NCI-H510A treated with DMSO at 0.1 percent for 48 hours (cell line): ENCODE measurements around the gene KIF12.
A peak's percentile ranks its signal among the peaks of the same experiment; 100 is the strongest.
"Not testable (repeated sequence)": the region's sequence is repeated elsewhere in the genome, so short reads cannot be mapped to it uniquely, and the experiment has no call there.

Experiments
- DNase-seq: peaks from one replicate; lab custom pipeline; 2025; lab: John Stamatoyannopoulos, UW

Gene KIF12

DNA sequence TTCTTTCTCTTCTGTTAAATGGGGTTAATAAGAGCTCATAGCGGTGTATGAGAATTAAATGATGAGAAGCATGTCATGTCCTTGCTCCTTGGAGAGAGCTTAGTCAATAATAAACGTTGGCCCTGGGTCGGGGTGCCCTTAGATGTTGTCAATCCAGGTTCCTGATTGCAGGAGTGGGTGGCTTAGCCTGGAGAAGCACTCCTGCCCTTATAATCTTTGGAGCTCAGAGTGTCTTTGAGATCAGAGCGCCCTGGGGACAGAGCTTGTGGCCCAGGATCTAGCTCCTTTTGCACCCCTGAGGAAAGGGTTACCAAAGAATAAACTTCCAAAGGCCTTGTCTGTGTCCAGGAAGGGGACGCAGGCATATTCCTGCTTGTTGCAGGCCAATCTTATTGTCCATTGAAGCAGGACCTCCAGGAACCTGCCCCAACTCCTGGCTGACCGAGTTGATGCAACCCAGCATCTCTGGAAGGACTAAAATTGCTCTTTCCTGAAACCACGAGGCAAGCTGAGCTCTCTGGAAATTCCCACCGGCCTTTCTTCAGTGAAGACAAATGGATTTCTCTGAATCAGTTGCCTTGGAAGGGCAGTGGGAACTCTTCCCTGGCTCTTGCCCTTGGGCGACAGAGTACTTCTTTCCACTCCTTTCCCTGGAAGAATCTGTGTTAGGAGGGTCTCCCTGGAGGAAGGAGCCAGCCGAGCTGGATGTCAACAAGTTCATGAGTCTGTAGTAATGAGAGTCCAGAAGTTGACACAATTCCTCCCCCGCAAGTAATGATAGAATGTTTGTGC lies 14.6 kb downstream of the KIF12 start:
- DNase-seq: no peak

DNA sequence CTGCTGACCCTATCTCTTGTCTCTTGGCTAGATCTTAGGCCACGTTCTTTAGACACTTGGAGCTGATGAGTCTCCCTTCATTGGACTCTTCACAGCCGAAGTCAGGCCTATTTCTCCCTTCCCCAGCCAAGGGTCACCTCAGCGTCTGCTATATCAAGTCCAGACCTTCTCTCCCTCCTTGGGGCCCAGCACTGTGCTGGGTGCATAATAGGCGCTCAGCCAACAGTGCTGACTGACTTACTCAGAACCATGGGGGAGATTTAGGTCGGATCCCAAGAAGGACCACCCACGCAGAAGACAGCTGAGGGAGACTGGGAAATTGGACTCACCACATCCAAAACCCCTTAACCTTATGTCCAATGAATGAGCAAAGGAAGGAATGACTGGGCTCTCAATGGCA lies 15.4 kb downstream of the KIF12 start:
- DNase-seq: no peak

GRCh38 chr9:114082763-114083412 lies 16.2 kb downstream of the KIF12 start:
- DNase-seq: not testable (repeated sequence)

- DNase-seq: peak; percentile 88
These were observed 16.9 kb downstream of the KIF12 start for GRCh38 chr9:114082017-114082762.

GRCh38 chr9:114081441-114082016 lies 17.6 kb downstream of the KIF12 start:
- DNase-seq: no peak

DNA sequence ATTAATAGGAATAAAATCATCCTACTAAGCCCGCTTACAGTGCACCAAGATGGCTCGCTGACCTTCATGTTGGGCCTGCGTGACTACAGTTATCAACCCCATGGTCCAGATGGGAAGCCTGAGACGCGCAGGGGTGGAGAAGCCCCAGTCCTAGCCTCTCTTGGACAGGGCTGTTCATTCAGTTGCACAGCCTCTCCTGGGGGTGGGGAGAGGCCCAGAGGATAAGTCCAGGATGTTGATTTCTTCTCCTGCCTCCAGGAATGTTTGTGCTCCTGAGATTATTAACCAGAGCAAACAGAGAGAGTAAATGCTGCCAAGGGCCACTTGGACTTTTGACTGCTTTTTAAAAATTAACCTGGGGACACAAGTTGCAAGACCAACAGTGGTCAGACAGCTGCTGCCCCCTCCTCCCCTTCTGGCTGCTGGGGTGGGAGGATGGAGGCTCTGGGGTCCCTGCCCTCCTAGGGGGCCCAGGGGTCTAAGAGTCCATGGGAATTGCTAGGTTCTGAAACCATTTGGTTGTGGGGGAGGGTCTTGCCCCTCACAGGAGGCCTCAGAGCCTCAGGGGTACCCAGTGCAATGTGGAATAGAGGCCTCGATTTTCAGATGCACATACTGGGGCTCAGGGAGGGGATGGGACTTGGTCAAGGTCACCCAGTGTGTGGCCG lies 18.2 kb downstream of the KIF12 start:
- no peak for DNase-seq

- no peak for DNase-seq
These were observed 18.8 kb downstream of the KIF12 start for GRCh38 chr9:114080195-114080772.

DNA sequence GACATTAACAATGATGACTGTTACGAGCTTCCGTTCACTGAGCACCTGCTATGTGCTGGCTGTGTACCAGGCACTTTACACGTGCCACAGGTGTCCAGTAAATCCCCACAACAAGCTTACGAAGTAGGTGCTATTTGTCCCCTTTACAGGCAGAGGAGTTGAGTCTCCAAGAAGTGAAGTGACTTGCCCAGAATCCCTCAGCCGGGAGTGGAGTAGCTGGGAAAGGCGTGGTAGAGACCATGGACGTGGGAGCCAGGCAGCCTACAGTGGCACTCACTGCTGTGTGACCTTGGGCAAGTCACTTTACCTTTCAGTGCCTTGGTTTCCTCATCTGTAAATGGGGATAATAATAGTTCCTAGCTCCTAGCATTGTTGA lies 20.3 kb downstream of the KIF12 start:
- no peak for DNase-seq

DNA sequence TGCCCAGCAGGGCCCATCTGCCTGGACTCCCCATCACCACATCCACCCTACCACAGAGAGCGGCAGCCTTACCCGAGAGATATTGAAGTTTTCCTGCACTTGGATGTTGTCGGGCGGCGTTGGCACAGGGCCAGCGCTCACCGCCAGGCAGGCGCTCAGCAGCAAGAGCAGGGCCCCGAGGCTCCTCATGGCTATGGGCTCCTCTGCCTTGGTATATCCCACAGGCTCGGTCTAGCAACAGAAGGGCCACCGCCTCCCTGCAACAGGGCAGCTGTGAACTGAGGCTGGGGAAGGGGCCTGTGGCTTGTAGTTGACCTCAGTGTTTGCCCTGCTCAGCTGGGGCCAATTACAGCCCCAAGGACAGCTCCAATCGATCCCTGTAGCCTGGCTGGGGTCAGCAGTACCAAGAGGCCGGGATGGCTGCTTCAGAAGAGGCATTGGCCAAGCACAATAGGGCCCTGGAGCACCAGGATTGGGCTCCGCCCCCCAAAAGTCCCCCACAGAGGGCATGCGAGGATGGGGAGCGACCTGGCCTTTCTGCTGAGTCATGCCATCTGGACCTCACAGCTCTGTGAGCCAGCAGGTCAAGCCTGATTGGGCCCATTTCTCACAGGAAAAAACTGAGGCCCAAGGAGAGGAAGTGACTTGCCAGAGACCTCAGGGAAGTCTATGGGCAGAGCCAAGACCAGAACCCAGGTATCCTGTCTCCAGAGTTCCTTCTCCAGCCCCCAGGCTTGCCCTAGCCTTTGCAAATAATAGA lies 20.9 kb downstream of the KIF12 start, which contains the start of gene AMBP:
Gene AMBP (minus strand): TSS at position 280 of the 760 bp plus-strand sequence. CDS start 91 bp downstream, at position 189.
- DNase-seq: peak; percentile 25

DNA sequence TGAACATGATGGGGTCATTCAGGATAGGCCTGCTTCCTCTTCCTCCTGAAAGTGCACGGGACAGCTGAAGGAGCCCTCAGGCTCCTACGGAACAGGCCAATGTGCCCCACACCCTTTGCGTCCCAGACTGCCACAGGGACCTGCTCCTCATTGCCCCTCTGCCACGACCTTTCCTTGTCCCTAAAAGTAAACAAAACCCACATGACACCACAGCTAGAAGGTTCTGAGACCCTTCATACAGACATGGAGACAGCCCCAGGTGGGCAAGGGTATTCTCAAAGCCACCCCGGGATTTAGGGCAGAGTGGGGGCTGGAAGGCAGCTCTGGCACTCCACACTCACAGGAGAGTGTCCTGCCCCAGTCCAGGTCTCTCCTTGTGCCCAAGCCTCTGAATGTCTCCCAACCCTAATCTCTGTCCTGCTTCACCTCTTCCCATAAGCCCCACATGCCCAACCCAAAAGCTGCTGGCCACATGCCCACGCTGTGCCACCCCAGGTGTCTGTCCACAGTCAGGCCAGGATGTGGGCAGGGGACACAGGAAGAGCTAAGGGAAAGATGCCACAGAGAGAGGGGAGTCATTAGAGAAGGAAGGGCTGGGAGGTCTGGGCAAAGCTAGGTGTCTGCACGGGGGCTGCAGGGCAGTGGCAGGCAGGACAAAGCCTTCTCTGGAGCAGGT lies 21.8 kb downstream of the KIF12 start:
- no peak for DNase-seq

DNA sequence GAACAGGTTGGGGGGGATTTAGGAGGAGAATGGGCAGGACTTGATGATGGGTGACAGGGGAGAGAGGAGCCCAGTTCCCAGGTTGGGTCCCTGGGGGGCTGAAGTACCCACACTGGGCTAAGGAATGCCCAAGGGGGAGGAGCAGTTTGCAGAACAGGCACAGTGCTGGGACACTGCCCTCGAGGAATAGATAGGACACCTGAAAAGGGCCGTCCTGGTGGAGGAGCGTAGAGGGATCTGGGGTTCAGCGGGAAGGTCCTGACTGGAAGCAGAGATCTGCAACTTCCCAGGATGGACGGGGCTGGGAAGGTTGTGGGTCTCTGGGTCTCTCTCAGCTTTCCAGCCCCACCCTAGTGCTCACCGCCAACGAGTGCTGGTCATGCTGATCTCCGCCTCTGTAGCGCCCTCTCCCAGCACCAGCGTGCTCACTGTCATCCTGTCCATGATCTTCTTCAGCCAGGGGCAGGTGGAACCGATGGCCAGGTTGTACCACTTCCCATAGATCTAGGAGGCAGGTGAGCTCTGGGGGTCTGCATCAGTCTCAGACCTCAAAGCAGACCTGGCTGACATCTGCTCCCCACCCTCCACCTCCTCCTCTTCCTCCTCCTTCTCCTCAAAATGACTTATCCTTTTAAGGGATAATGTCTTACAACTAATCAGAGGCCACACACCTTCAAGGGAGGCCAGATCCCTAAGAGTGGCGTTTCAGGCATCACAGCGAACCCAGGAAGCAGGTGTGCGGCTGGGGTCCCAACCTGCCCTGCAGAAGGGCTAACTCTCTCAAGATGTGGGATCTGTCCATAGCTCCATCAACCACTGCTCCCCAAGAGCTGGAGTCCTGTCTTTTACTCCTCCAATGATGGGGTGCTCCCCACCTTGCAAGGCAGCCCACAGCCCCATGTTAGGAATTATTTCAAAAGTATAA lies 22.6 kb downstream of the KIF12 start:
- DNase-seq: no peak

- no peak for DNase-seq
These were observed 23.5 kb downstream of the KIF12 start for GRCh38 chr9:114075602-114076001.

GRCh38 chr9:114072184-114073140 lies 26.6 kb downstream of the KIF12 start:
- peak; percentile 55 for DNase-seq

- DNase-seq: no peak
These were observed 27.8 kb downstream of the KIF12 start for GRCh38 chr9:114071197-114071795.

DNA sequence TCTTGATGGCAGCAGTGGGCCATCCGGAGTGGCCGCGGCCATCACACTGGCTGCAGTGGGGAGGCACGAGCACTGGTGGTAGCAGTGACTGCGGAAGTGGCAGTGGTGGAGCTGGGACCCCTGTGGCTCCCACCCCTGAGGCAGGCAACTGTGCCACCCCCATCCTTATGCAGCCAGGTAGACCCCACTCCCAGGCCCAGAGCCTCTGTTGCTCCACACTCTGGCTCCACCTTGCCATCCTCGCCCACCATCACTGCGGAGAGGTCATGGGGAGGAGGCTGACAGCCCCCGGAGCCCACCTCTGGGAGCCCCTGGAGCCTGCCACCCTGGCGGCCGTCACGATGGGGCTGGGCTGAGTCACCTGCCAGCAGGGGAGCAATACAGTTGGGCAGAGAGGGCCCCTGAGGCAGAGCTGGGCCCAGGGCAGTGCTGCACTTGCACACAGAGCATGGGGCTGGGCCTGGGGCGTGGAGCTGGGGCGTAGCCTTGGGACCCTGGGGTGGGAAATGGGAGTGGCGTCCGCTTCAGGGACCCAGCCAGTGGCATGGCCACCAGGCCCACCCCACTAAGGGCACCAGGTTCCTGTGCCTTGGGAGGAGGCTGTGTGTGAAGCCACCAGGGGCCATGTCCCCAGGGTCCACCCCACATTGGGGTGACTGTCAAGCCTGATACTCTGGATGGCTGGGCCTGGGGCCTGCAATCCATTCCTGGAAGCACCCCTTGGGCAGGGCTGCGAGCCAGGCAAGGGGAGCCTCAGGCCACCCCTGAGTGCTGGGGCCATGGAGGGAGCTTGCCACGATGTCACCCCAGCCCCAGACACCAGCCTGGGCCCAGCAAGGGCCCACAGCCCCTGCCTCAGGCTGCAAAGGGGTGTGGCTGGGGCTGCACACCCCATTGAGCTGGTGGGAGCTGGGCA lies 28.6 kb downstream of the KIF12 start:
- no peak for DNase-seq

- no peak for DNase-seq
These were observed 29.5 kb downstream of the KIF12 start for GRCh38 chr9:114069476-114070187.
